ENCODE data around the gene IL18.
A peak's percentile ranks its signal among the peaks of the same experiment; 100 is the strongest.
"Not testable (repeated sequence)": the region's sequence is repeated elsewhere in the genome, so short reads cannot be mapped to it uniquely, and the experiment has no call there.

The IL18 gene

DNA sequence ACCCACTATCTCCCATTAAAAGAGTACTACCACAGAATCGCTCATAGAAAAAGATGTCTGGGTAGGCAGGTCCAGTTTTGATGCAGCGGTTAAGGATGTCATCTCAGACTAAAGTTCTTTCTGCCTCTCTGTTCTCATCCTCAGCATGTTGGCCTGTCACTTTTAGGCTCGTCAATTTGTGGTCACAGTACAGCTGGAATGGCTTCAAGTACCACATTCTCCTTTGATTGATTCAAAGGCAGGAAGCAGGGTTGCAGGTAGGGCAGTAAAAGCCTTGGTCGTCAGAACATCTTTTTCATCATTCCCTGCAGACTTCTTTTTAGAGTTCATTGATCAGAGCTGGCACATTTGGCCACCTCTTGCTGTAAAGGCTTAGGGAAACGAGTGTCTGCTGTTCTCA, 48.5 kb downstream of the IL18 start:
- DNase-seq: no peak

DNA sequence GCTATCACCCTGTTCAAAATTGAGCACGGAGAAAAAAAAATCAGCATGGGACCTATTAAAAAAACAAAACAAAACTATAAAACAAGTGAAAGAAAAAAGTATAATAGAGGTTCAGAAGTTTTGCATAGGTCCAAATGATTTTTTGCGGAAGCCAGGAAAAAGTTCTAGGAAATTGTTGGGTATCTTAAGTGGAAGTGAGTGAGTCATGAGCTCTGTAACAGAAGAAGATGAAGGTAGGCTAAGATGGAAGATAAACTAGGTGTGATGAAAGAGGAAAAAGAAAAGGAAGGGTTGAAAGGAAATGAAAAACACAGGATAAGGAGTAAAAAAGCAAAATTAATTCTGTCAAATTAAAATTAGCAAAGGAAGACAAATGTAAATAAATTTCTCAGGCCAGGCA, 49.4 kb downstream of the IL18 start:
- DNase-seq: no peak

DNA sequence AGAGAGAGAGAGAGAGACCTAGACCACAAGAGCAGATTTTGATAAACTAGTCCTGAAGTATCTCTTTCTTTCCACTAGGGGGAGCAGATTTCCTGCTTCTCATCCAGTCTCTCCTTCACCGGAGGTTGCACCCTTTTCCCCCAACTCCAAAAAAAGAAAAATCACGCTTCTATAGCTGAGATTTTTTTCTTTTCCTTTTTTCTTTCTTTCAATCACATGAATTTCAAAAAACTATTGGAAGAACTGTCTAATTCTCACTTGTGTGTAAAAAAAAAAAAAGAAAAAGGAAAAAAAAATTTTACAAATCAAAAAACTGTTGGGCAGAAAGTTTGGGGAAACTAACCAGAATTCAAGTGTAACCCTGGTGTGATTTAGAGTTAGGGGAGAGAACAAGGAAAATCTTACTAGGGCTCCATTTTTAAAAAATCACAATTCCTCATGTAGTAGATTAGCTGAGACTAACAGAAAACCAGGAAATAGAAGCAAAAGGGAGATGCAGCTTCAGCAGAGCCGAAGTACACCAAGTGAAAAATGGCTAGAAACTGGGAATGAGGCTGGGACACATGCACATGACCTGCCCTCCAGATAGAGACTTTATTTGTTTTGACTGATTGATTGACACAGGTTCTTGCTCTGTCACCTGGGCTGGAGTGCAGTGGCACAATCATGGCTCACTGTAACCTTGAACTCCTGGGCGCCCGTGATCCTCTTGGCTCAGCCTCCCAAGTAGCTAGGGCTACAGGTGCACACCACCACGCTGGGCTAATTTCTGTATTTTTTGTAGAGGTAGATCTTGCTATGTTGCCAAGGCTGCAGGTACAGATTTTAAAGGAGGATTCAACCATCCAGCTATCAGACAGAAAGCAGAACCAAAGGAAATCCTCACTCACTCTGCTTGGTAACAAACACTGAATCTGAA, 50.1 kb downstream of the IL18 start:
- DNase-seq: peak; percentile 61

DNA sequence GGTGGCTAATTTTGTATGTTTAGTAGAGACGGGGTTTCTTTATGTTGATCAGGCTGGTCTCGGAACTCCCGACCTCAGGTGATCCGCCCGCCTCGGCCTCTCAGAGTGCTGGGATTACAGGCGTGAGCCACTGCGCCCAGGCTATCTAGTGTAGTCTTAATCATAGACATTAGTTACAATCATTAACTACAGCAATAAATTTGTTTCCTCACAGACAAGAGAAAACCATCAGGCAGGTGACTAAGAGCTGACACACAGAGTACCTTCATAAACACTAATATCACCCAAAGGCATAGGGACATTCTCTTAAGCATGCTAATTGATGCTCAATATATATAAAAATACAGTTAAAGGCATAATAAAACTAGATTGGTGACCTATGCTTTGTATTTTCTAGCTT, 57.8 kb downstream of the IL18 start:
- no peak for DNase-seq

DNA sequence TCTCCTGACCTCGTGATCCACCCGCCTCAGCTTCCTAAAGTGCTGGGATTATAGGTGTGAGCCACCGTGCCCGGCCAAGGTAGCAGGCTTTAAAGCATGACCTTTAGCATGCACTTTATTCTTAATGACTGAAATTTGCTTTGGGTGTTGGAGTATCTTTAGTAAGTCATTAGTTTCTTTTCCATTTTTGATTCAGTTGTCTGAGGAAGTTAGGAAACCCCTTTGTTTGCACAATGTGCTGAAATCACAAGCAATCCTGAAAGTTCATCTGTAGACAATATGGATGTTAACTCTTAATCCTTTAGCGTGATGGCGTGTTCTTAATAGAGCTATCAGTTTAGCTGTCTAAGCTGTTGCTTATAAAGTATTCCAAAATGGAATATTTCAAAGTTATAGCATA, 60.4 kb downstream of the IL18 start:
- DNase-seq: no peak

DNA sequence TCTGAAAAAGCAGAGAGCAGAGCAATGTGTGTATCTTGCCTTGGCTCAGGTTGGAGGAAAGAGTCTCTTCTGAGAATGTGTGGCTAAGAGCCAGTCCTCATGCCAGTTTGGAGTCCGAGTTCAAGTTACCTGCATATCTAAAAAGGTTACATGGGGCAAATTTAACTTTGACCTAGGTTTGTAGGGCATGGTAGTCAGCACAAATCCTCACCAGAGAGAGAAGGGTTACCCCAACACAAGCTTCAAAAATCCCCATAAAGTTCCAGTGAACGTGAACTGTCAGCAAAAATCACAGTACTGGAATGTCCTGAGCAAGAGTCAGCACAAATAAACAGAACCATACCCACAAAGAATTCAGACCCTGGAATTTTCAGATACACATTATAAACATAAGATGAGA, 63.4 kb downstream of the IL18 start:
- no peak for DNase-seq

DNA sequence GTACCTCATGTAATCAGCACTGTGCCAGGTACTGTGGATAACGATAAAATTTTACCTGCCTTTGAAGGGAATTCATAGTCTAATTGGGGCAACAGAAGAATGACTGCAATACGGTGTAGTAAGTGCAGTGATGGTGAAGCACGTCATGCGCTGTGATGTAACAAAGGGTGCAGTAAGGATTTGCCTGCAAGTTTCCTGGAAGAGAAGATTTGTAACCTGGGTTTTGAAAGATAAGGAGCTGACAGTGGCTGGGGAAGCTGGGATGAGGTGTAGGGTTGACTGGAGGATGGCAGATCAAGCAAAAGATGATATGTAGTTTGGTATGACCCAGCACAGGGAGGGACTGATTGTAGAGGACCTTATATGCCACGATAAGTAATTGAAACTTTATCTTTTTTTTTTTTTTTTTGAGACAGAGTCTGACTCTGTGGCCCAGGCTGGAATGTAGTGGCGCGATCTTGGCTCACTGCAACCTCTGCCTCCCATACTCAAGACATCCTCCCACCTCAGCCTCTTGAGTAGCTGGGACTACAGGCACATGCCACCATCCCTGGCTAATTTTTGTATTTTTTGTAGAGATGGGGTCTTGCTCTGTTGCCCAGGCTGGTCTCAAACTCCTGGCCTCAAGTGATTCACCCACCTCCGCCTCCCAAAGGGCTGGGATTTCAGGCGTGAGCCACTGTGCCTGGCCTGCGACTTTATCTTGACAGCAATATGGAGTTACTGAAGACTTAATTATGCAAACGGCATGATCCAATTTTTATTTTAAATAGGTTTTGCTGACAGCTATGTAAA, 66.0 kb downstream of the IL18 start:
- DNase-seq: no peak

DNA sequence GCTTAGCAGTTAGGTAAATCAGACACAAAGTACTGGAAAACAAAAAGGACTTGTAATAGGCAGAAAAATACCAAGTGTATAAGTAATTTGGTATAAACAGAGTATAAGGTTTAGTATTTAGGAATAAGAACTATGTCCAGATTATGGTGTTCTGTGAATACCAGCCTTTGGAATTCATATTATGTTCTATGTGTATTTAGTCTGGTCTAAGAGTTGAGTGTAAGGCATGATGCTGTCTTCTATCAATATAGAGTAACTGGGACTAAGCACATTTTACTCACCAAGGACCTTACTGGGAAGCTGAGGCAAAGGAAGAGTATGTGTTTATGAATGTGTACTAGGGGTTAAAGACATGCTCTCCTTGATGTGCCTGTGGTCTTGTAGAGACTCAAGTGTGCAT, 67.7 kb downstream of the IL18 start:
- no peak for DNase-seq

DNA sequence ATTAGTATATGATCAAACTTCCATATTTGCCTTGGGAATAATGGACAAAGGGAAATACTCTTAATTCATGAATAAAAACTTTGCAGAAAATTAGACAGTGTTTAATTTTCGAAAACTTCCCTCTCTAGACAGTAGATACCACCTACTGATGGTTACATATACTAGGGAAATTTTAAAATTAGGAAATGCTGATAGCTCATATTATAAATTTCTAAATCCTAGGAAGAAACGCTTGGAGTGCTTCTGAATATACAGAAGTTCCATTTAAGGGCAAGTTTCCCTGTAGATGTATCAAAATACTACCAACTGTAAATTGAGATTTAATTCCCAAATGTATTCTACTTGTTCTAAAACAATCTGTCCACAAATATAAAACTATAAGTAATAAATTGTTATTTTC, 68.6 kb downstream of the IL18 start:
- DNase-seq: not testable (repeated sequence)
